ENCODE data around the gene GTSF1L. TPM values are rescaled to one million over a fixed set of nuclear protein-coding genes. Genes with fewer than 3 reads are reported as not detected.

The GTSF1L gene
- total RNA-seq, 1 experiment from 2014 or later, result not detected

DNA sequence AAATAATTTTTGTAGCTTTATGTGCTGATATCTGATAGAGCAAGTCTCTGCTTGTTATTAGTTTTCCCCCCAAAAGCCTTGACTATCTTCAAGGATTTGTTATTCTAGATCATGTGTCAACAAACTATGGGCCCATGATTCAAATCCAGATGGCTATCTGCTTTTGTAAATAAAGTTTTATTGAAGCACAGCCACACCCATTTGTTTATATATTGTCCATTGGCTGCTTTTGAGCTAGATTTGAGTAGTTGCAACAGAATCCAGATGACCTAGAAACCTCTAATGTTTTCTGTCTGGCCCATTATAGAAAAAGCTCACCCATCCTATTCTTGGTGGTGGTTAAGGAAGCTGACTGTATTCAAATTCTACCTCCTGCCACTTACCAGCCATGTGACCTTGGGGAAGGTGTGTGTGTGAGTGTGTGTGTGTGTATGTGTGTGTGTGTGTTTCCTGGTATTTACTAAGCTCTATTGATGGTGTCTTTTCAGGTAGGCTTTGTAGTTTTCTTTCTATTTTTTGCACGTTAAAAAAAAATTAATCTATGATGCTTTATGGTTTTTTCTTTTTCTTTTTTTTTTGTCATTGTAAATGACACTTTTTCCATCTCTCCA is 1.3 kb upstream of the GTSF1L start:
- H3K9me3 Mint-ChIP-seq, result peaks cover 3% of the 10 kb centered on the region; the same call in 1 of the 2 replicates
- CTCF ChIA-PET, result no interaction called here

DNA sequence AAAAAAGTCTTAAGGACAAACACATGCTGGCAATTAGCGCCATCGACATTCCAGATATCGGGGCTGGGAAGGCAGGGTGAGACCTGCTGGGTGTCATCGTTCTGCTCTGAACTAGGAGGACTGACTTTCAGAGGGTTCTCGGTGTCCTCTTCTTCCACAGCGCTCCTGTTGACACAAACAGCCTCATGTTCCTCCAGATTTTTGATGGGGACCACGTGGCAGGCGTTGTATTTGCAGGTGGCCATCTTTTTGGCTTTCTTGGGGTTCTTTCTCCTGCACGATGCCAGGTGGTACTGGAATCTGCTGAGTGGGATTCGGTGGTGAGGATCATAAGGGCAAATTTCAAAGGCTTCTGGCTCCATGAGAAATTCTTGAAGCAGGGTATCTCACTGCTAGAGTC is 469 bp downstream of the GTSF1L start:
- no peaks in the 10 kb centered on the region for H3K36me3 Mint-ChIP-seq
- no peak overlapping the region for H3K4me3 Mint-ChIP-seq
- peaks cover 3% of the 10 kb centered on the region; the same call in 1 of the 2 replicates for H3K9me3 Mint-ChIP-seq
- ChIA-PET POLR2A (no interaction called here), CTCF (interaction anchor here (0.9 kb wide), 1 partner anchor 278 kb away, joined by 3 read pairs; no protein-coding TSS in a partner anchor)
- no peak overlapping the region for H3K27ac Mint-ChIP-seq
- H3K27me3 Mint-ChIP-seq (ENCODE audit: low read depth), result no peaks in the 10 kb centered on the region
- H3K4me1 Mint-ChIP-seq, result peaks cover 4% of the 10 kb centered on the region
- DNase-seq (ENCODE audit: low spot score) (no peak), ATAC-seq (no peak)
- TF ChIP-seq ETV6 (CRISPR knock-in tag; IDR thresholded peaks at IDR 0.05), result no peak
- TF ChIP-seq, protein P1, sequence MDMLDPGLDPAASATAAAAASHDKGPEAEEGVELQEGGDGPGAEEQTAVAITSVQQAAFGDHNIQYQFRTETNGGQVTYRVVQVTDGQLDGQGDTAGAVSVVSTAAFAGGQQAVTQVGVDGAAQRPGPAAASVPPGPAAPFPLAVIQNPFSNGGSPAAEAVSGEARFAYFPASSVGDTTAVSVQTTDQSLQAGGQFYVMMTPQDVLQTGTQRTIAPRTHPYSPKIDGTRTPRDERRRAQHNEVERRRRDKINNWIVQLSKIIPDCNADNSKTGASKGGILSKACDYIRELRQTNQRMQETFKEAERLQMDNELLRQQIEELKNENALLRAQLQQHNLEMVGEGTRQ (CRISPR knock-in tag; IDR thresholded peaks at IDR 0.05), result no peak
- no peak for TF ChIP-seq NFATC4 (CRISPR knock-in tag; IDR thresholded peaks at IDR 0.05)
- TF ChIP-seq AR (CRISPR knock-in tag; IDR thresholded peaks at IDR 0.05), result no peak
- TF ChIP-seq KAT7 (CRISPR knock-in tag; IDR thresholded peaks at IDR 0.05; ENCODE audit: borderline replicate concordance), result no peak
- TF ChIP-seq, protein P2, sequence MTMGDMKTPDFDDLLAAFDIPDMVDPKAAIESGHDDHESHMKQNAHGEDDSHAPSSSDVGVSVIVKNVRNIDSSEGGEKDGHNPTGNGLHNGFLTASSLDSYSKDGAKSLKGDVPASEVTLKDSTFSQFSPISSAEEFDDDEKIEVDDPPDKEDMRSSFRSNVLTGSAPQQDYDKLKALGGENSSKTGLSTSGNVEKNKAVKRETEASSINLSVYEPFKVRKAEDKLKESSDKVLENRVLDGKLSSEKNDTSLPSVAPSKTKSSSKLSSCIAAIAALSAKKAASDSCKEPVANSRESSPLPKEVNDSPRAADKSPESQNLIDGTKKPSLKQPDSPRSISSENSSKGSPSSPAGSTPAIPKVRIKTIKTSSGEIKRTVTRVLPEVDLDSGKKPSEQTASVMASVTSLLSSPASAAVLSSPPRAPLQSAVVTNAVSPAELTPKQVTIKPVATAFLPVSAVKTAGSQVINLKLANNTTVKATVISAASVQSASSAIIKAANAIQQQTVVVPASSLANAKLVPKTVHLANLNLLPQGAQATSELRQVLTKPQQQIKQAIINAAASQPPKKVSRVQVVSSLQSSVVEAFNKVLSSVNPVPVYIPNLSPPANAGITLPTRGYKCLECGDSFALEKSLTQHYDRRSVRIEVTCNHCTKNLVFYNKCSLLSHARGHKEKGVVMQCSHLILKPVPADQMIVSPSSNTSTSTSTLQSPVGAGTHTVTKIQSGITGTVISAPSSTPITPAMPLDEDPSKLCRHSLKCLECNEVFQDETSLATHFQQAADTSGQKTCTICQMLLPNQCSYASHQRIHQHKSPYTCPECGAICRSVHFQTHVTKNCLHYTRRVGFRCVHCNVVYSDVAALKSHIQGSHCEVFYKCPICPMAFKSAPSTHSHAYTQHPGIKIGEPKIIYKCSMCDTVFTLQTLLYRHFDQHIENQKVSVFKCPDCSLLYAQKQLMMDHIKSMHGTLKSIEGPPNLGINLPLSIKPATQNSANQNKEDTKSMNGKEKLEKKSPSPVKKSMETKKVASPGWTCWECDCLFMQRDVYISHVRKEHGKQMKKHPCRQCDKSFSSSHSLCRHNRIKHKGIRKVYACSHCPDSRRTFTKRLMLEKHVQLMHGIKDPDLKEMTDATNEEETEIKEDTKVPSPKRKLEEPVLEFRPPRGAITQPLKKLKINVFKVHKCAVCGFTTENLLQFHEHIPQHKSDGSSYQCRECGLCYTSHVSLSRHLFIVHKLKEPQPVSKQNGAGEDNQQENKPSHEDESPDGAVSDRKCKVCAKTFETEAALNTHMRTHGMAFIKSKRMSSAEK (CRISPR knock-in tag; IDR thresholded peaks at IDR 0.05; ENCODE audit: borderline replicate concordance), result no peak
- no peak for TF ChIP-seq MLX (CRISPR knock-in tag; IDR thresholded peaks at IDR 0.05)
- TF ChIP-seq FOXP4 (CRISPR knock-in tag; IDR thresholded peaks at IDR 0.05), result no peak
- TF ChIP-seq FOXP1 (CRISPR knock-in tag; IDR thresholded peaks at IDR 0.05; ENCODE audit: borderline replicate concordance), result no peak
- TF ChIP-seq FOXK1 (CRISPR knock-in tag; IDR thresholded peaks at IDR 0.05), result no peak
- no peak for TF ChIP-seq CDX4 (CRISPR knock-in tag; IDR thresholded peaks at IDR 0.05; ENCODE audit: borderline replicate concordance)

More for the DNA sequence above, 1.3 kb upstream of the GTSF1L start:
- H3K27ac Mint-ChIP-seq, result no peak overlapping the region
- ATAC-seq (no peak), DNase-seq (ENCODE audit: low spot score) (no peak)
- no peaks in the 10 kb centered on the region for H3K36me3 Mint-ChIP-seq
- POLR2A ChIA-PET, result no interaction called here
- H3K4me3 Mint-ChIP-seq, result no peak overlapping the region
- H3K4me1 Mint-ChIP-seq, result 0 out of 2 replicates have a peak, but pooled peaks cover 5% of the 10 kb centered on the region
- TF ChIP-seq, protein P3, sequence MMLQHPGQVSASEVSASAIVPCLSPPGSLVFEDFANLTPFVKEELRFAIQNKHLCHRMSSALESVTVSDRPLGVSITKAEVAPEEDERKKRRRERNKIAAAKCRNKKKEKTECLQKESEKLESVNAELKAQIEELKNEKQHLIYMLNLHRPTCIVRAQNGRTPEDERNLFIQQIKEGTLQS (CRISPR knock-in tag; conservative IDR thresholded peaks at IDR 0.05), result no peak
- TF ChIP-seq ZNF232 (CRISPR knock-in tag; IDR thresholded peaks at IDR 0.05) (no peak), TCF7 (CRISPR knock-in tag; IDR thresholded peaks at IDR 0.05; ENCODE audit: low read depth) (no peak)
- TF ChIP-seq, protein P4, sequence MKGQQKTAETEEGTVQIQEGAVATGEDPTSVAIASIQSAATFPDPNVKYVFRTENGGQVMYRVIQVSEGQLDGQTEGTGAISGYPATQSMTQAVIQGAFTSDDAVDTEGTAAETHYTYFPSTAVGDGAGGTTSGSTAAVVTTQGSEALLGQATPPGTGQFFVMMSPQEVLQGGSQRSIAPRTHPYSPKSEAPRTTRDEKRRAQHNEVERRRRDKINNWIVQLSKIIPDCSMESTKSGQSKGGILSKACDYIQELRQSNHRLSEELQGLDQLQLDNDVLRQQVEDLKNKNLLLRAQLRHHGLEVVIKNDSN (CRISPR knock-in tag; IDR thresholded peaks at IDR 0.05), result 0 out of 2 replicates have a peak, but pooled peaks have one; percentile 17
- TF ChIP-seq, protein P5, sequence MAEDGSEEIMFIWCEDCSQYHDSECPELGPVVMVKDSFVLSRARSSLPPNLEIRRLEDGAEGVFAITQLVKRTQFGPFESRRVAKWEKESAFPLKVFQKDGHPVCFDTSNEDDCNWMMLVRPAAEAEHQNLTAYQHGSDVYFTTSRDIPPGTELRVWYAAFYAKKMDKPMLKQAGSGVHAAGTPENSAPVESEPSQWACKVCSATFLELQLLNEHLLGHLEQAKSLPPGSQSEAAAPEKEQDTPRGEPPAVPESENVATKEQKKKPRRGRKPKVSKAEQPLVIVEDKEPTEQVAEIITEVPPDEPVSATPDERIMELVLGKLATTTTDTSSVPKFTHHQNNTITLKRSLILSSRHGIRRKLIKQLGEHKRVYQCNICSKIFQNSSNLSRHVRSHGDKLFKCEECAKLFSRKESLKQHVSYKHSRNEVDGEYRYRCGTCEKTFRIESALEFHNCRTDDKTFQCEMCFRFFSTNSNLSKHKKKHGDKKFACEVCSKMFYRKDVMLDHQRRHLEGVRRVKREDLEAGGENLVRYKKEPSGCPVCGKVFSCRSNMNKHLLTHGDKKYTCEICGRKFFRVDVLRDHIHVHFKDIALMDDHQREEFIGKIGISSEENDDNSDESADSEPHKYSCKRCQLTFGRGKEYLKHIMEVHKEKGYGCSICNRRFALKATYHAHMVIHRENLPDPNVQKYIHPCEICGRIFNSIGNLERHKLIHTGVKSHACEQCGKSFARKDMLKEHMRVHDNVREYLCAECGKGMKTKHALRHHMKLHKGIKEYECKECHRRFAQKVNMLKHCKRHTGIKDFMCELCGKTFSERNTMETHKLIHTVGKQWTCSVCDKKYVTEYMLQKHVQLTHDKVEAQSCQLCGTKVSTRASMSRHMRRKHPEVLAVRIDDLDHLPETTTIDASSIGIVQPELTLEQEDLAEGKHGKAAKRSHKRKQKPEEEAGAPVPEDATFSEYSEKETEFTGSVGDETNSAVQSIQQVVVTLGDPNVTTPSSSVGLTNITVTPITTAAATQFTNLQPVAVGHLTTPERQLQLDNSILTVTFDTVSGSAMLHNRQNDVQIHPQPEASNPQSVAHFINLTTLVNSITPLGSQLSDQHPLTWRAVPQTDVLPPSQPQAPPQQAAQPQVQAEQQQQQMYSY (CRISPR knock-in tag; IDR thresholded peaks at IDR 0.05), result no peak
- H3K27me3 Mint-ChIP-seq (ENCODE audit: low read depth), result no peaks in the 10 kb centered on the region
